ENCODE data around the gene INTS7.
"Not testable (repeated sequence)": the region's sequence is repeated elsewhere in the genome, so short reads cannot be mapped to it uniquely, and the experiment has no call there.

The INTS7 gene

DNA sequence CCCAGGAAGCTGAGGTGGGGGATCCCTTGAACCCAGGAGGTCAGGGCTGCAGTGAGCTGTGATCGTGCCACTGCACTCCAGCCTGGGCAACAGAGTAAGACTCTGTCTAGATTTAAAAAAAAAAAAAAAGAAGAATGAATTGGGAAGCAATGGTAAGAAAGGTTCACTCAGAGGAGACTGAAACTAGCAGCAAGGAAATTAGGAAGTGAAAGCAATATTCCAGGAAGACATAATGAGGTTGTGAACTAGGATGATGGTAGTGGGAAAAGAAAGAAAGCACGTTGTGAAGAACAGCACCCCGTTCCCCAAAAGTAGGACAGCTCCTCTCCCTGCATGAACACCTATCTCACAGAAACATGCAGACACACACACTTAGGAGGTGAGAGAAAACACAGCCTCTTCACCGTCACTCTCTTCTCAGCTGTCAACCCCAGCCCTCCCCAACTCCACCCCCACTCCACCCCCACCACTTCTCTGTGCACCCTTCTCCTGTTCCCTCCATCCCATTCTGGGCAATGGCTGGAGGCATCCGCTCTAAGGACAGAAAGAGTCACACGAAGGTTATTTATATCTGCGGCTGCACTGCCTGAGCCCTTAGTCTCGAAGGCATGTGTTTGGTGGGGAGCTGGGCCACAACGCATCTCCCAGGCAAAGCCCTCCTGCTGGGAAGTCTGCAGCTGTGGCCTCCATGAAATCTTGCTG is 103.0 kb downstream of the INTS7 start:
- no peak for DNase-seq

DNA sequence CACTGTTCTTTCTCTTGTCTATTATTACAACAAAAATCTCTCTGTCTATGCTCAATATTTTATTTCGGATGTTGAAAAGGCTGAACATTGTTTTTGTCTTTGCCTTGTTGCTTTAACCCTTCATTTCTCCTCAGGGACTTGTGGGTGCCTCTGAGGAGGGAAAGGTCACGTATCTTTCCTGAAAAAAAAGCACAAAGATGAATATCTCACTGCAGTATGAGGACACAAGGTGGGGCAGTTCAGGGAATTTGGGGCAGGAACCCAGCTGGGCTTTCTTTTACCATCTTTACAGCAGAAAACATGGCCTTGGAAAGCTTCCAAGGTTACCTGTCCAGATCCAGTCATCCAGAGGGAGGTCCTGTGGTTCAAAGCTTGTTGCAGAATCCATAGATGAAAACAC is 105.7 kb downstream of the INTS7 start:
- DNase-seq = no peak

DNA sequence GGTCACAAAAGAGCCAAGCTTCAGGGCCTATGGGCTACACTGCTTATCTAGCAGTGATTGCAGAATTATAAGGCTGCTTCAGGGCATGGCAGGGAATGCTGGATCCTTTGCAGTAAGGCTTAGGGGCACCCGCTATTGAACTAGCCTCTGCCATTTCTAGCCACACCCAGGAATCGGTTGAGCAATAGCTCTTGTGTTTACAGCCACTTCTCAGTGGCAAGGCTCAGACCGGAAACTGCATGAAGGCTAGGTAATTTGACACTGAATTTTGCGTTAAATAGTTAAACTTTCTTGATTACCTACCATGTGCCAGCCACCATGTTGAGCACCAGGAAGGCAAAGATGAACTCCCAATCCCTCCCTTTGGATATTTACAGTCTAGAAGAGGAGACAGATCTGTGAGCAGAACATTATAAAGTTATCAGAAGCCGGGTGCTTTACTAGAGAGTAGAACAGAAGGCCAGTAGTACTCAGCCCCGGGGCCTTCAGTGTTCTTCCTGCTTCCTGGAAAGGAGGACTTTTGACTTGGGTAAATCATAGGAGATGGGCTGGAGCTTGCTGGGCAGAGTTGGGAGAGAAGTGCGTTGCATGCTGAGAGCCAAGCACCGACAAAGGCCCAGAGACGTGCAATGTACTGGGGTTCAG is 106.2 kb downstream of the INTS7 start:
- peak; percentile 20 for DNase-seq

DNA sequence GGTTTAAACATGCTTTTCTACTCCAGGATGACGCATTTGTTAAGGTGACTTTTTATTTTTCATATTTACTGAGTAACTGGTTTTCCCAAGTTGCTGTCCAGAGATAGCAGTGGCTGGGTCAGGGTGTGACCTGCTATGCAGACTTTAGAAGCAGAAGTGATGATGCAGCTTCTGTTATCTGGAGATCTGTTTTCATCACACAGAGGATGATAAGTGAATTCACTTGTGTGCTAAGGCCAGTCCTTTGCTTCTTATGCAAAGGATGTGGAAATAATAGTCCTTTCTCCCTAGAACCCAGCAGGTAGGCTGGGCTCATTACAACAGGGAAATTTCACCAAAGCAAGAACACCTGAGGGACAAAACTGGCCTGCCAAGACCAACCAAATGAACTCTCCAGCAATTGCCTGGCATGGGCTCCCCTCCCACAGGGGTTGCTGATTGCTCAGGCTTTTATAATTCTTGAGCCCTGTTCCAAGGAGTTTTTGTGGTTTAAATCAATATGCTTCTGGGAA is 107.0 kb downstream of the INTS7 start:
- no peak for DNase-seq

DNA sequence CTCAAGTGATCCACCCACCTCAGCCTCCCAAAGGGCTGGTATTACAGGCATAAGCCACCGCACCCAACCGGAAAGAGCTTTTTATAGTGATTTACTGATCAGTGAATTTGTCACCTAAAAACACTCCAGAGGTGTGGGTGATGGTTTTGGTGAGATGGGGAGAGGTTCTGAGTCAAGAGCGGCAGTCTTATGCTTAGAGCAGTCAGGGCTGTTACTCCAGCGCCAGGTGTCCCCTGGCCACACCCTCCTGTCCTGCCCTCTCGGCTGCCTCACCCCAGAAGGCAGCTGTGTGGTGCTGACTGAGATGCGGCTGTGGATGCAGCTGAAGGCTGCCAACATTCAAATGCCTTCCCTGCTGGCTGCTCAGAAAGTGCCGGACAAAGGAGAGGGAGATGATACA is 110.3 kb downstream of the INTS7 start:
- DNase-seq = no peak

DNA sequence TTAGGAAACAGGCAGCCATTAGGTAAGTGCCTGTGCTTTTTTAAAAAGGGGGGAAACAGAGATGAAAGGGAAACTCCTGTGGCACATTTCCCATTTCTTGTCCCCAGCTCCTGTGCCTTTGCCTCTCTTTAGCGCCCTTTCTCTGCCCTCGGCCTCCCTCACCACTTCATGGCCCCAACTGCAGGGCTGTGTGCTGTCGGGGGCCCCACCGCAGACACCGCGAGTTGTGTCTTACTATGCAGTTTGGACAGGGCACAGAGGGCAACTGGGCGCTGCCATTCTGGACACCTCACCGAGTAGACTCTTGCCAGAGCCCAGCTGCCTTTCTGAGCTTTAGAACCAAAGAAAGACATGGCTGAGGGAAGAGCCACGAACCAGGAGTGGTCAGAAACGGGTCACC is 111.1 kb downstream of the INTS7 start:
- DNase-seq = no peak

DNA sequence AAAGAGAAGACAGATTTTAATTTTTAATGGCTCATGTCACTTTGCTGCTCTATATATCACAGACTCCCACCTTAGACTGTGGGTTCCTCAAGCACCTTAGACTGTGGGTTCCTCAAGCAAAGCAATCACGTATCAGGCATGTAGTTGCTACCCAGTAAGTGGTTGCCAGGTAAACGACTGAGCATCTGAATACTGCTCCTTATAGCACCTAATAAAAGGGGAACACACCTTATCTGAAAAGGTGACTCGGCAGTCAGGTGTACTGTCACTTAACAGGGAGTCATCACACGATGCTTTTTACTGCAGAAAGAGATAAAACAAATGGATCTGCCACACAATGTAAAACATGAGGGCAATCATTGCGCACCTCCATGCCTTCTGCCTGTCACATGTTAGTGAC is 112.3 kb downstream of the INTS7 start:
- DNase-seq = no peak

DNA sequence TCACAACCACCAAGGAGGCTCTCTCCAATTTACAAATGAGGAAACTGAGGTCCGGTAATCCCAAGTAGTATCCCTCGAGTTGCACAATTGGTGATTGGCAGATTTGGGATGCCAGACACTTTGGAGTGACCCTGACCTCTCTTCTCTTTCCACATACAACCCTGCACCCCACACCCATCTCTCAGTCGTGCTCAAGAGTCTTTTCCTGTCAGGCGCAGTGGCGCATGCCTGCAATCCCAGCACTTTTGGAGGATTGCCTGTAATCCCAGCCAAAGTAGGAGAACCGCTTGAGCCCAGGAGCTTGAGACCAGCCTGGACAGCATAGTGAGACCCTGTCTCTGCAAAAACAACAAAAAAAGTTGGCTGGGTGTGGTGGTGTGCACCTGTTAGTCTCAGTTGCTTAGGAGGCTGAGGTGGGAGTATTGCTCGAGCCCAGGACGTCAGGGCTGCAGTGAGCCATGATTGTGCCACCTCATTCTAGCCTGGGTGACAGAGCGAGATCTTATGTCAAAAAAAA is 113.7 kb downstream of the INTS7 start:
- no peak for DNase-seq

DNA sequence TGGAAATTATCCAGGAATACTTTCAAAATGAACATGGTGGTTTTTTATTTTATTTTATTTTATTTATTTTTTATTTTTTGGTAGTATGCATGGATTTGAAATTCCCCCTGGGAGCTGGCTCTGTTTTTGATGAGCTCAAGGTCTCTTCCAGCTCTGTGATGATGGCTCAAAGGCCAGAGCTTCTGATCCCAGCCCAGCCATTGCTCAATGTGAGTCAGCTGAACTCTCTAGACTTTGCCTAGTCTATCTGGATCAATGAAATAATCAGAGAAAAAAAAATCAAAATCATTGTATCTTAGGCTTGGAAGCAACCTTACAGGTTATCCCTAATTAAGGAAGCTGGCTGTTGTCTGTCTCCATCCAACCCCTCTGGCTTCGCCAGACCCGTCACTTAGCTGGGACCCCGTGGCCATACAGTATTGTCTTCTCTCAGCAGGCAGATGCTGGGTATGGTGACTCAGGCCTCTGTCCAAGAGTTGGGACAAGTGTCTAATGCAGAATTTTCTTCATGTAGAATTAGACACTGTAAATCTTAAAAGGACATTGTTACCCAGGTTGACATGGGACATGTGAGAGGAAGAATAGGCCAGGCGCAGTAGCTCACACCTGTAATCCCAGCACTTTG is 114.6 kb downstream of the INTS7 start:
- DNase-seq = no peak

DNA sequence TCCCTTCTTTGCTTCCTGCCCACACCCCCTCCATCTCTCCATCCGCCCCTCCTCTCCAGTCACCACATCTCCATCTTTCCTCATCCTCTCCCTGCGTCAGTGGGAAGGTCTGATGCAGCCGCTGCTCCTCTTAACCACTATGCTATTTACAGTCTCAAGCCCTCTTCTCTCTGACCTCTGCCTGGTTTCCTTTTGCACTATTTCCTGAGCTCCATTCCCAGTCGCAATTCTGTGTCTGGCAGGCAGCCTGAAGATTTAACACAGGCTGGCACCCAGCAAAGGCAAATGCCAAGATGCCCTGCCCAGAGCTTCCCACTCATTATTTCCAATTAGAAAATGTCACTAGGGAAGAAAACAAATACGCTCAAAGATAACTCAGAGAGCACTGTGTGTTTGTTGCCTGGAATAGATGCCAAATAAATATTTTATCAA is 115.2 kb downstream of the INTS7 start:
- no peak for DNase-seq

DNA sequence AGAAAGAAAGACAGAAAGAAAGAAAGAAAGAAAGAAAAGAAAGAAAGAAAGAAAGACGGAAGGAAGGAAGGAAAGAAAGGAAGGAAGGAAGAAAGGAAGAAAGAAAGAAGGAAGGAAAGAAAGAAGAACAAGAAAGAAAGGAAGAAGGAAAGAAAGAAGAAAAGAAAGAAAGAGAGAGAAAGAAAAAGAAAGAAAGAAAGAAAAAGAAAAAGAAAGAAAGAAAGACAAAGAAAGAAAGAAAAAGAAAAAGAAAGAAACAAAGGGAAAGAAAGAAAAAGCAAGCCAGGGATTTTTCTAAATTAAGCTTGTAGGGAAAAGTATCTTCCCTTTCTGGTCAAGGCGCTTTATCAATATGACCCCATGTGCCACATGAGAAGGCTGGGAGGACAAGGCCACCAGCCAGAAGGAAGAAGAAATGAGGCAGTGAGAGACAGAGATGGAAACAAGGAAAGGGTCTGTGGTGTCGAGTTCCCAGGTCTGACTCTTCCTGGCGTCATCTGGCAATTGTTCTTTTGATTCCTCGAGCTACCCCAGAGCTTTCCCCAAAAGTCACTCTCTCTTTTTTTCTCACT is 116.4 kb downstream of the INTS7 start:
- DNase-seq = no peak

DNA sequence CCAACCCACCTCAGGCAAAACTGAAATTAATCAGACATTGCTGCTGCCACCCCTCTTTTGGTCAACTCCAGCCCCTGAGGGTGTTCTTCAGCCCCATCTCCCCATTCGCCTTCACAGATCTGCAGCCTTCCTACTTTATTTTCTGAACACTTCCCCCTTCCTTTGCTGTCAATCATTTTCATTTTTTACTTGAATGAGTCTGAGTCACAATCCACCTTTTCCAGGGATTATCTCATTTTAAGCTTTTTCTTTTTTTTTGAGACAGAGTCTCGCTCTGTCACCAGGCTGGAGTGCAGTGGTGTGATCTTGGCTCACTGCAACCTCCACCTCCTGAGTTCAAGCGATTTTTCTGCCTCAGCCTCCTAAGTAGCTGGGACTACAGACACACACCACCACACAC is 118.9 kb downstream of the INTS7 start:
- DNase-seq = not testable (repeated sequence)

DNA sequence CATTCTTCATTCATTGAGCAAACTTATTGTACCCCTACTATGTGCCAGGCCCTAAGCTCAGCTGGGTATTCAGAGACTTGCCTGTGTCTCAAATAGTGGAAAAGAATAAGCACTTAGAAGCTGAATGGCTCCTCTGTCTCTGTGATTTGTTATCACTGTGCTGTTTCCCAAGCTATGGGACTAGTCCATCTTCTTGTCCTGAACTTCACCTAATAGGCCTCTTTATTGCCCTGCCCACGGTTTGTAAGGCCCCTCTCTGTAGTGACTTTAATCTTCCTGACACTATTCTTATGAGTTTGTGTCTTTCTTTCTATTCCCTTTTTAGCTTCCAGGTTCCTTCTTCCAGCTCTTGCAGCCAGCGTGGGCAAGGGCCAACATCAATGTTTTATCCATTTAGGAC is 119.4 kb downstream of the INTS7 start:
- no peak for DNase-seq

DNA sequence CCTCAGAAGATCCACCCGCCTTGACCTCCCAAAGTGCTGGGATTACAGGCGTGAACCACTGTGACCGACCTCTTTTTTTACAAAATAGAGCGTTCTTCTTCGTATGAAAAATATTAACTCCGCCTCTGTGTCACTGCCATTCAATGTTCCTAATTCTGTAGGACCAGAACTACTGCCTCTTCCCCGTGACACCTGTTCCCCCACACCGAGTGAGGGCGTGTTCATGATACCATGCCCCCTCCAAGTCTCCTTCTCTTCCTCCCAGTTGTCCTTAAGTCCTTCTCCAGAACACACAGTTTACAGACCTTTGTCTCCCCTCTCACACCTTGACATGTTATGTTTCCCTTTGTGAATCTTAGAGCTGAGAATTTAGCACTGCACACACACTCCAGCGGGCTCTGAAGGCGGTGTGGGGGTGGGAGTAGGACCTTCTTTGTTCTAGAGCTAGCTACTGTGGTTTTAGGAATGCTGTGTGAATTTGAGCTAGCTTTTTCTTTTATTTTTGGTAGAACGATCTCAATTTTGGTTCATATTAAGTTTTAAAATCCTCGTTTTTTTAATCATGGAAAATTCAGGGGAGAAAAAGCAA is 122.4 kb downstream of the INTS7 start:
- no peak for DNase-seq

DNA sequence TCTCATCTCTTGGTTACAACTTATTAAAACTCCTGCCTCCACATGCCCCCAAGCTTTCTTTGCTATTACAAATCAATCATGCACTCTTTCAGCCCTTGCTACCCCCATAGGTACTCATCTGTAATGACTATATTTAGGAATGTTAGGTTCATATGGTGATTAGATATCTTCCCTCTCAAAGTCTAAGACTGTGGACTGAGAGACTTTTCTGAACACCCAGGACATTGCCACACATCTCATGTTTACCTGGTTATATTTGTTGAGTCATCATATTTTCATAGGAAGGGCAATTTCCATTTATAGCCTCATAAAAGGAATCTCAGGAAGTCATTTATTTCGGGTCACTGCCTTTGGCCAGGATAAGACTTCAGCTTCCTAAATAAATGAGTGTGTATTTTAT is 123.3 kb downstream of the INTS7 start:
- no peak for DNase-seq

DNA sequence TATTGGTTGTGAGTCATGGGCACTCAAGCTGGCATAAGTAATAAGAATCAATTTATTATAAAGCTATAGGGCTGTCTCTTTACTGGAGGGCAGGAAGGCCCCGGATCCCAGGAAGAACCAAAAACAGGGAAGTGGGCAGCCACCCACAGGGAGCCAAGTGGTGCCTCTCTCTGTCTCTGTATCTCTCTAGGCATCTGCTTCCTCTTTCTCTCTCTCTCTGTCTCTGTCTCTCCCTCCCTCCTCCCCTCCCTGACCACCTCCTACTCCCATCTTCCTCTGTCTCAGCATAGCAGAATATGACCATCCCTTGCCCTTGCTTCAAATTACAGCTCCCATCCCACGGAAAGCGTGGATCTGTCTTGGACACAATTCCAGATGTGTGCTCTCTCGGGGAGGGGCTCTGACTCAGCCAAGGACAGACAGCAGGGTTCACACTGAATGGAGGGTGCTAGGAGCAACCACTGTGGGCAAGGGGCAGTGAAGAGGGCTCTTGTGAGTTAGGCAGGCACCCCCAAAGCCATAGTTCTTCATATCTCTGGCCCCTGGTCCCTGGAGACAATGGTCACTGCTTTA is 124.4 kb downstream of the INTS7 start:
- DNase-seq = no peak

DNA sequence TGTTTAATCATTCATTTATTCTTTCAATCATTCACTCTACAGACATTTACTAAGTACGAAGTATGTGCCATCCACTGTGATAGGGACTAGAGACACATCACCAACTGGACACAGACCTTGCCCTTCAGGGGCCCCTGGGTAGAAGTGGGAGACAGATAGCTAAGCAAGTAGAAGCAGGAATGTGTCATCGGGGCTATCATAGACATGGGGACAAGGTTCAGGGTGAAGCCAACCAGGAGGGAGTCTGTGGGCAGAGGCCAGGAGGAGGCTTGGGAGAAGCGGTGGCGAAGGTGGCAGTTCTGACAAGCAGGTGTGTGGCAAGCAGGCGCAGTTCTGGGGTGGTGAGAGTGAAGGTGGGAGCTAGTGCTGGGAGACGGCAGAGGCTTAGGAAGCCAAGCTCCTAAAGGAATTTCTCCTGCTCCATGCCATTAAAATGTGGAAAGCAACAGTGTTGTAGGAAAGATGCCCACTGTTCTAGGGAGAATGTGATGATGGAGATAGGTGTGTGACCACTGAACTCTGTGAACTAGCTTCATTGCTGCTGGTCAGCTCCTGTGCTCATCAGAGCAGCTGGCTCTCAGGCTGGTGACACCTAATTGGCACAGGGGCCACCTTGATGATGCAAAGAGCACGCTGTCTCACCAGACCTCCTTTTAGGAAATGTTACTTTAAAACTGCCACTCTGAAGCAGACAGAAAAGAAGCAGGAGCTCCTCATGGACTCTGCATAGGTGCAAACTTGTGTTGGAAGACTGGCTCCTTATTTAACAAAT is 125.1 kb downstream of the INTS7 start:
- no peak for DNase-seq

DNA sequence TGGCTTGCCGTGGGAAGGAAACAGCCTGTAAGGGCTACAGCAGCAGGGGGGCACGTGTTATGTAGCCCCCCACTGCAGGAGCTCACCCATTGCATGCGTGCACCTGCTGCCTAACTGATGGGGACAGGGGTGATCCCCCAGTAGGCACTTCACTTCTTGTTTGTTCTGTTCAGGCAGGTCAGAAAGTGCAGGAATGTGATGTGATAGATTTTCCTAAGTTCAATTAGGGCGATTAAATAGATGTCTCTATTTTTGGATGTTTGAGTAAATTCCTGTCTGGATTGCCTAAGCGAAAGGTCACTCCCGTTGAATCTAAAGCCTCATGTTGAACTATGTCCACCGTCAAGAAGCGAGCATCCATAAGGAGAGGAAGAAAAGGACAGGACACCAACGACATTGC is 126.0 kb downstream of the INTS7 start:
- no peak for DNase-seq

DNA sequence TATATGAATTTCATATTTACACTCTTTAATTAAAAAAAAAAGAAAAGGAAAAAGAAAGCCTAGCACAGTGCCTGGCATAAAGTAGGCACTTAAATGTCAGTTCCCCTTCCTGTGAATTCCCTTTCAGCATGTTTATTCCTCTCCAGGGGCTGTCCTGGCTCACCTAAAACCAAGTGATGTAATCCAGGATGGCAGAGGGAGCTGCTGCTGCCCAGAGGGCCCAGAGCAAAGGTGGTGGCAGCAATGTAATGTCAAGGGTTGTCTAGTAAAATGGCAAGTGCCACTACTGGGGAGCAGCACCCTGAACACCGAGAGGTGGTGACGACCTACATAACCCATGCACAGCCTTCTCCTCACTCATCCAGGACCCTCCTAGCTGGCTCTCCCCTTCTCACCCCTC is 126.4 kb downstream of the INTS7 start:
- no peak for DNase-seq

DNA sequence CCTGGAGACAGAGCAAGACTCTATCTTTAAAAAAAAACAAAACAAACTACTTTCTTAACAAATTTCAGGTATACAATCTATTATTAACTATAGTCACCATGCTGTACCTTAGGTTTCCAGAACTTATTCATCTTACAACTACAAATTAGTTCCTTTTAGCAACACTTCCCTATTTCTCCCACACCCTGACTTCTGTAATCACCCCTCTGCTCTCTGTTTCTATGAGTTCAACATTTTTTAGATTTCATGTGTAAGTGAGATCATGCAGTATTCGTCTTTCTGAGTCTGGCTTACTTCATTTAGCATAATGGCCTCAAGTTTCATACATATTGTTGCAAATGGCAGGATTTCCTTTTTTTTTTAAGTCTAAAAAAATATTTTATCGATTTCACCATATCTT is 126.9 kb downstream of the INTS7 start:
- no peak for DNase-seq

DNA sequence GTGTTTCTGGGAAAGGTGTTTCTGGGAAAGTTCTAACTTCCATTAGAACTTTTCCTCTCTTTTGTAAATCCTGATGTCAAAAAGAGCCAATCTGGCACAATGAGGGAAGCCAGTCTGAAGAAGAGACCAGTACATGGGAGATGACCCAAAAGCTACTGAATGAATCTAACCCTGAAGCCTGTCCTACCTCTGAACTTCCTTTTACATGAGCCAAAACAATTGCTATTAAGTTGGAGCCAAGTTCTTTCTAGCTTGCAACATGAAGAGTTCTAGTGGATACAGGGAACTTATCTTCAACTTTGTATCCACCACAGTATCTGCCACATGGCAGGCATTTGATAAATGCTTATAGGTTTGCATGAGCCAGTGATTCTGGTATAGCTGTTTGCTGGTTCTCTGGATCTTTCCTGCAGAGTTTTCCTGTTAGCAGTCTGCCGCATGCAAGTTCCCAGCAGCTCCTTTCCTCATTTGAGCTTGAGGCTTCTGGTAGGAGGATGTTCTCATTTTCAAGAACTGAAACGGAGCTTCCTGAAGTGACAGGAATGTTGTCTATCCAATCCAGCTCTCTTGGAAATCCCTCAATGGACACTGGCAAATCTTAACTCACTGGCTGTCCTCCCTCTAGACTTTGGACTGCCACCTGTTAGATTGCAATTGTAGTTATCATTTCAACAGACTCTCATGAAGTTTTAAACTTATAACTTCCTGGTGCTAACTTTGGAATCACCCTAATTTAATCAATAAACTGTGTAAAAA is 131.7 kb downstream of the INTS7 start:
- no peak for DNase-seq
